ENCODE results near the gene RARB.

The RARB gene

DNA sequence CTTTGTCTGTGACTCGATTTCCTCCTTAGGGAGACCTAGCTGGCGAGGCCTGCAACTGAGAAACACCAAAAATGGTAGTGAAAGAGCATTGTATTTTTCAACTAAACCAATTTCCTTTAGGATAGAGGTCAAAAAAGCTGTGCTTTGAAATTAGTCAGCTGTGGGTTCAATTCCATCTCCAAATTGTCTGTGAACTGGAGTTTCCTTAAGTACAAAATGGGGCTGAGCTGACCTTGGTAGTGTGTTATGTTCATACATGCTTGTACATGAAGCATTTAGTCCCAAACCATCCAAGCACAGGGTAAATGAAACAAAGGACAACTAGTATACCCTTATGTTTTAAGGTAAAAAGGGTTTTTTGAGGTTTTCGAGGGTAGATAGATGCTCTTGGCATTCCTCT lies 99.3 kb downstream of the RARB start:
- no peak overlapping the region for H3K27ac ChIP-seq (replicated peaks)
- H3K27me3 ChIP-seq (ENCODE audit: insufficient read depth, poor library complexity, severe bottlenecking) = no peaks in the 10 kb centered on the region
- H3K4me3 ChIP-seq (replicated peaks; ENCODE audit: insufficient read depth, low read length) = no peak overlapping the region
- DNase-seq (ENCODE audit: low read depth in 1 of 2, low spot score in 1 of 2) = no peak
- TF ChIP-seq POLR2AphosphoS5 (IDR thresholded peaks at IDR 0.05; ENCODE audit: low read depth) = no peak
- TF ChIP-seq GABPA (IDR thresholded peaks at IDR 0.05; ENCODE audit: low read depth) = no peak
- TF ChIP-seq, protein P1, sequence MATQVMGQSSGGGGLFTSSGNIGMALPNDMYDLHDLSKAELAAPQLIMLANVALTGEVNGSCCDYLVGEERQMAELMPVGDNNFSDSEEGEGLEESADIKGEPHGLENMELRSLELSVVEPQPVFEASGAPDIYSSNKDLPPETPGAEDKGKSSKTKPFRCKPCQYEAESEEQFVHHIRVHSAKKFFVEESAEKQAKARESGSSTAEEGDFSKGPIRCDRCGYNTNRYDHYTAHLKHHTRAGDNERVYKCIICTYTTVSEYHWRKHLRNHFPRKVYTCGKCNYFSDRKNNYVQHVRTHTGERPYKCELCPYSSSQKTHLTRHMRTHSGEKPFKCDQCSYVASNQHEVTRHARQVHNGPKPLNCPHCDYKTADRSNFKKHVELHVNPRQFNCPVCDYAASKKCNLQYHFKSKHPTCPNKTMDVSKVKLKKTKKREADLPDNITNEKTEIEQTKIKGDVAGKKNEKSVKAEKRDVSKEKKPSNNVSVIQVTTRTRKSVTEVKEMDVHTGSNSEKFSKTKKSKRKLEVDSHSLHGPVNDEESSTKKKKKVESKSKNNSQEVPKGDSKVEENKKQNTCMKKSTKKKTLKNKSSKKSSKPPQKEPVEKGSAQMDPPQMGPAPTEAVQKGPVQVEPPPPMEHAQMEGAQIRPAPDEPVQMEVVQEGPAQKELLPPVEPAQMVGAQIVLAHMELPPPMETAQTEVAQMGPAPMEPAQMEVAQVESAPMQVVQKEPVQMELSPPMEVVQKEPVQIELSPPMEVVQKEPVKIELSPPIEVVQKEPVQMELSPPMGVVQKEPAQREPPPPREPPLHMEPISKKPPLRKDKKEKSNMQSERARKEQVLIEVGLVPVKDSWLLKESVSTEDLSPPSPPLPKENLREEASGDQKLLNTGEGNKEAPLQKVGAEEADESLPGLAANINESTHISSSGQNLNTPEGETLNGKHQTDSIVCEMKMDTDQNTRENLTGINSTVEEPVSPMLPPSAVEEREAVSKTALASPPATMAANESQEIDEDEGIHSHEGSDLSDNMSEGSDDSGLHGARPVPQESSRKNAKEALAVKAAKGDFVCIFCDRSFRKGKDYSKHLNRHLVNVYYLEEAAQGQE (IDR thresholded peaks at IDR 0.05; ENCODE audit: insufficient replicate concordance, low read depth) = no peak
- no peak for TF ChIP-seq SPI1 (IDR thresholded peaks at IDR 0.05; ENCODE audit: borderline replicate concordance, low read depth)
- TF ChIP-seq, protein P2, sequence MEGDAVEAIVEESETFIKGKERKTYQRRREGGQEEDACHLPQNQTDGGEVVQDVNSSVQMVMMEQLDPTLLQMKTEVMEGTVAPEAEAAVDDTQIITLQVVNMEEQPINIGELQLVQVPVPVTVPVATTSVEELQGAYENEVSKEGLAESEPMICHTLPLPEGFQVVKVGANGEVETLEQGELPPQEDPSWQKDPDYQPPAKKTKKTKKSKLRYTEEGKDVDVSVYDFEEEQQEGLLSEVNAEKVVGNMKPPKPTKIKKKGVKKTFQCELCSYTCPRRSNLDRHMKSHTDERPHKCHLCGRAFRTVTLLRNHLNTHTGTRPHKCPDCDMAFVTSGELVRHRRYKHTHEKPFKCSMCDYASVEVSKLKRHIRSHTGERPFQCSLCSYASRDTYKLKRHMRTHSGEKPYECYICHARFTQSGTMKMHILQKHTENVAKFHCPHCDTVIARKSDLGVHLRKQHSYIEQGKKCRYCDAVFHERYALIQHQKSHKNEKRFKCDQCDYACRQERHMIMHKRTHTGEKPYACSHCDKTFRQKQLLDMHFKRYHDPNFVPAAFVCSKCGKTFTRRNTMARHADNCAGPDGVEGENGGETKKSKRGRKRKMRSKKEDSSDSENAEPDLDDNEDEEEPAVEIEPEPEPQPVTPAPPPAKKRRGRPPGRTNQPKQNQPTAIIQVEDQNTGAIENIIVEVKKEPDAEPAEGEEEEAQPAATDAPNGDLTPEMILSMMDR (IDR thresholded peaks at IDR 0.05; ENCODE audit: insufficient read depth, low read length) = no peak

DNA sequence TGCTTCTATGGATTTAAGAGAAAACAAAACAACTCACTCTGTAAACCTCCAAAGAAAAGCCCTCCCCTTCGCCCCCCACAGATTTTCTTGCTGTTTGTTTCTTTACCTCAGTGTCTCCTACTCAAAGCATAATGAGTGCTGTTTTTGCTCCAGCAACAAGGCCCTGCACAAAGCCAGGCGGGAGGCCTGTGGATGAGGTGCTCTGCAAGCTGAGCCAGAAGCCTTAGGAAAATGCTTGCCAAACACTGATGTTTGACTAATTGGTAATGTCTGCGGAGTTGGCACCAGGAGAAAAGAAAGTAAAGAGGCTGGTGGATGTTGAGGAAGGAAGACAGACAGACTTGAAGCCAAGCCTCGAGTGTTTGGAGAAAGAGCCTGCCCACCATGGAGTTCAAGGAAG lies 99.7 kb downstream of the RARB start:
- no peaks in the 10 kb centered on the region for H3K27me3 ChIP-seq (ENCODE audit: insufficient read depth, poor library complexity, severe bottlenecking)

DNA sequence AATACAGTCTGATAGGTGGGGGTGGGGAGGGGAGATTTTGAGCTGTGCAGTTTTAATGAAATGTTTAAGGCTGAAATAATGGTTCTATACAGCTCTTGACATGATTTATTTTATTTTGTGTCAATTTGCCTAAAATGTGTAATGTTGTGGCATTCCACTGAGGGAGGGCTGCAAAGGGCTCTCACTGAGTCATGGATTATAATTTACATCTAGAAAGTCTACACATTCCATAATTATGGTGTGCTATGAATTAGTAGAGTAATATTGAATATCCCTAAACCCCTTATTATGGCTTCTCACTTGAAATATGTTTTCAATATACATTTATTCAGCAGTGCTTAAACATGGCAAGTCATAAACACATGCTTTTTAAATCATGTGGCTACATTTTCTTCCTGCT lies 103.9 kb downstream of the RARB start:
- TF ChIP-seq, protein P1 (IDR thresholded peaks at IDR 0.05; ENCODE audit: insufficient replicate concordance, low read depth) = no peak
- TF ChIP-seq, protein P2 (IDR thresholded peaks at IDR 0.05; ENCODE audit: insufficient read depth, low read length) = no peak

More for the DNA sequence above, 99.7 kb downstream of the RARB start:
- TF ChIP-seq POLR2AphosphoS5 (IDR thresholded peaks at IDR 0.05; ENCODE audit: low read depth) (no peak), SPI1 (IDR thresholded peaks at IDR 0.05; ENCODE audit: borderline replicate concordance, low read depth) (no peak), GABPA (IDR thresholded peaks at IDR 0.05; ENCODE audit: low read depth) (no peak)
- TF ChIP-seq, protein P2 (IDR thresholded peaks at IDR 0.05; ENCODE audit: insufficient read depth, low read length) = no peak
- TF ChIP-seq, protein P1 (IDR thresholded peaks at IDR 0.05; ENCODE audit: insufficient replicate concordance, low read depth) = no peak
- no peak overlapping the region for H3K4me3 ChIP-seq (replicated peaks; ENCODE audit: insufficient read depth, low read length)
- no peak for DNase-seq (ENCODE audit: low read depth in 1 of 2, low spot score in 1 of 2)
- no peak overlapping the region for H3K27ac ChIP-seq (replicated peaks)

More for the DNA sequence above, 103.9 kb downstream of the RARB start:
- no peak for DNase-seq (ENCODE audit: low read depth in 1 of 2, low spot score in 1 of 2)
- no peak overlapping the region for H3K27ac ChIP-seq (replicated peaks)
- no peaks in the 10 kb centered on the region for H3K27me3 ChIP-seq (ENCODE audit: insufficient read depth, poor library complexity, severe bottlenecking)
- no peak overlapping the region for H3K4me3 ChIP-seq (replicated peaks; ENCODE audit: insufficient read depth, low read length)
